Endothelial cell of umbilical vein (primary cell): ENCODE results near the gene AGK. TPM values are rescaled to one million over a fixed set of nuclear protein-coding genes. Genes with fewer than 3 reads are reported as not detected.

ENCODE experiments used
- BruUV-seq: library from RNA; stranded (reverse); fragments of 400-500 nt; replicated peaks from 2 replicates; lab custom pipeline; 2021; lab: Mats Ljungman, UMichigan
- CTCF ChIA-PET: fragments of 300-600, 350-600 bp; sonication (Branson Sonifier 250); formaldehyde crosslinking; loops from one replicate; lab custom pipeline; 2021; ENCODE audit warnings: antibody characterized with exemption, inconsistent platforms; lab: Charles Lee
- POLR2A ChIA-PET: fragments of 300-600, 350-600 bp; sonication (Branson Sonifier 250); formaldehyde crosslinking; loops from one replicate; lab custom pipeline; 2021; ENCODE audit warnings: antibody characterized with exemption, inconsistent platforms; lab: Charles Lee
- DNase-seq: peaks from one replicate; pipeline ENCODE4 v3.0.0-alpha.2; 2011; ENCODE audit warnings: low read depth, low spot score
- FAIRE-seq: peaks from 2 replicates; lab custom pipeline; 2011; peaks lifted over from hg19 to GRCh38; lab: Jason Lieb, UNC
- H2AFZ ChIP-seq: 2 replicates; pipeline ENCODE4 v1.6.0; 2012; ENCODE audit warnings: low read depth, low read length, control low read depth, inconsistent platforms
- H3K27ac ChIP-seq: 2 replicates; pipeline ENCODE4 v1.5.1; 2011; ENCODE audit warnings: low read depth, mild to moderate bottlenecking, control low read depth, low read length, moderate library complexity; ENCODE audit not compliant: insufficient read depth
- H3K27me3 ChIP-seq, 2 experiments: 2 replicates each; pipeline versions ENCODE4 v1.6.0 to v1.6.1; 2011; ENCODE audit warnings: low read length in 2 of 2, mixed read lengths in 1 of 2; ENCODE audit not compliant: control insufficient read depth in 2 of 2, insufficient read depth in 2 of 2
- H3K36me3 ChIP-seq, 2 experiments: 2 replicates in 1 of 2; 3 replicates in 1 of 2; pipeline ENCODE4 v1.5.1; 2011; ENCODE audit warnings: low read length in 2 of 2, mild to moderate bottlenecking in 1 of 2, moderate library complexity in 1 of 2; ENCODE audit not compliant: control insufficient read depth in 2 of 2, insufficient read depth in 2 of 2; ENCODE audit errors: extremely low read depth in 1 of 2
- H3K4me1 ChIP-seq: 3 replicates; pipeline ENCODE4 v1.5.1; 2011; ENCODE audit warnings: mild to moderate bottlenecking, low read length; ENCODE audit not compliant: control insufficient read depth, insufficient read depth; ENCODE audit errors: extremely low read depth
- H3K4me2 ChIP-seq: 2 replicates; pipeline ENCODE4 v1.6.1; 2011; ENCODE audit warnings: low read length, control low read depth, mixed read lengths; ENCODE audit not compliant: insufficient read depth
- H3K4me3 ChIP-seq, 3 experiments: fragments of 200-600 bp in 1 of 3; sonication (generic), shearing (Covaris generic) in 1 of 3; replicated peaks in 1 of 3; 2 replicates each; pipeline ENCODE4 v1.5.1; 2011 to 2016; ENCODE audit warnings: control low read depth in 3 of 3, low read length in 3 of 3, mild to moderate bottlenecking in 2 of 3, inconsistent platforms in 1 of 3, low read depth in 1 of 3, moderate library complexity in 1 of 3; ENCODE audit not compliant: insufficient read depth in 1 of 3
- H3K79me2 ChIP-seq: 2 replicates; pipeline ENCODE4 v1.6.0; 2012; ENCODE audit warnings: low read length, inconsistent platforms; ENCODE audit not compliant: control insufficient read depth, insufficient read depth
- H3K9ac ChIP-seq: replicated peaks from 2 replicates; pipeline ENCODE3; 2011; ENCODE audit warnings: low read length, control low read depth; ENCODE audit not compliant: insufficient read depth; ENCODE audit errors: extremely low read depth
- H3K9me1 ChIP-seq: replicated peaks from 3 replicates; pipeline ENCODE4 v1.6.0; 2011; ENCODE audit warnings: mild to moderate bottlenecking, low read length; ENCODE audit not compliant: control insufficient read depth, insufficient read depth; ENCODE audit errors: extremely low read depth
- H3K9me3 ChIP-seq: replicated peaks from 2 replicates; pipeline ENCODE4 v1.5.1; 2012; ENCODE audit warnings: low read length, inconsistent platforms; ENCODE audit not compliant: control insufficient read depth, insufficient read depth
- H4K20me1 ChIP-seq: replicated peaks from 2 replicates; pipeline ENCODE3; 2011; ENCODE audit warnings: mild to moderate bottlenecking, low read length; ENCODE audit not compliant: control insufficient read depth, insufficient read depth; ENCODE audit errors: extremely low read depth
- GATA2 ChIP-seq: IDR thresholded peaks from 2 replicates; pipeline ENCODE4 v1.7.0; 2011; ENCODE audit warnings: low read depth, mild to moderate bottlenecking, moderate library complexity, mixed read lengths, low read length; ENCODE audit not compliant: insufficient read length, insufficient read depth
- MYC ChIP-seq: IDR thresholded peaks from one replicate; pipeline ENCODE4 v1.6.1; 2011; ENCODE audit warnings: mild to moderate bottlenecking, low read depth, low read length
- dilution Hi-C: fragments of 300-500 bp; cut with MboI; formaldehyde crosslinking; loops from one replicate; pipeline ENCODE4 v1.15.0; 2019; ENCODE audit warnings: low sequenced_read_pairs; ENCODE audit not compliant: extremely low pct_ligation_motif_present
- intact Hi-C: fragments of 100-400 bp; cut with micrococcal nuclease; formaldehyde crosslinking; loops from one replicate; pipeline ENCODE4 v1.10.0; 2022
- polyA plus RNA-seq, 4 experiments: library from polyadenylated mRNA; depleted of rRNA in 3 of 4; stranded (reverse) in 3 of 4; unstranded in 1 of 4; fragments of >200 nt; gene quantifications; 2 replicates each; pipeline versions ENCODE4 v1.2.1 to v1.2.3, GENCODE V29; 2011 to 2012; ENCODE audit warnings: missing spikeins in 1 of 4
- total RNA-seq: library from RNA; stranded (reverse); gene quantifications from 2 replicates; pipeline ENCODE4 v1.2.3, GENCODE V29; 2021
- TF ChIP-seq, protein P1 (sequence below), 2 donors: IDR thresholded peaks; 1 replicate in 1 of 2; 2 replicates in 1 of 2; pipeline ENCODE4 v1.5.1; 2011; ENCODE audit warnings: low read length in 2 of 2, mild to moderate bottlenecking in 2 of 2, moderate library complexity in 2 of 2, control low read depth in 1 of 2, inconsistent platforms in 1 of 2, low read depth in 1 of 2; ENCODE audit not compliant: insufficient read depth in 1 of 2; ENCODE audit errors: extremely low read depth in 1 of 2

Gene AGK
- total and polyA plus RNA-seq, 2 donors (not counting 3 experiments of a cell fraction or from before 2014, with no cell fraction given), result 23.6 to 34.3 TPM

- ChIA-PET POLR2A (interaction anchor here (1.1 kb wide), 1 partner anchor 63 kb away, joined by 3 read pairs; the partner anchor contains the start of gene SSBP1), CTCF (interaction anchor here (0.8 to 4.1 kb wide), 13 partner anchors 15 to 141 kb away, joined by 3 to 75 read pairs (median 6); partner anchors contain the start of genes SSBP1 and WEE2)
- dilution Hi-C loops (no loop called here), intact Hi-C loops (loop anchor here (1.0 to 10.0 kb wide), 8 partner anchors 11 to 1630 kb away; partner anchors contain the start of genes AGK and SSBP1)
- BruUV-seq, result TSS peak; percentile 86
- Histone ChIP-seq H2AFZ (no peak overlapping the region), H3K9me3 (no peaks in the 10 kb centered on the region), H3K4me2 (peak overlapping the region; percentile 62), H3K27me3 (no peaks in the 10 kb centered on the region), H3K4me1 (peaks cover 32% of the 10 kb centered on the region), H3K9ac (peak overlapping the region; percentile 84), H3K27ac (peak overlapping the region; percentile 99), H3K4me3 (peak overlapping the region in 1 of 3 experiments; percentile 34), H3K9me1 (no peaks in the 10 kb centered on the region), H3K79me2 (no peaks in the 10 kb centered on the region), H3K36me3 (no peaks in the 10 kb centered on the region), H4K20me1 (no peaks in the 10 kb centered on the region)
- DNase-seq (no peak), FAIRE-seq (no peak)
- TF ChIP-seq, protein P1, sequence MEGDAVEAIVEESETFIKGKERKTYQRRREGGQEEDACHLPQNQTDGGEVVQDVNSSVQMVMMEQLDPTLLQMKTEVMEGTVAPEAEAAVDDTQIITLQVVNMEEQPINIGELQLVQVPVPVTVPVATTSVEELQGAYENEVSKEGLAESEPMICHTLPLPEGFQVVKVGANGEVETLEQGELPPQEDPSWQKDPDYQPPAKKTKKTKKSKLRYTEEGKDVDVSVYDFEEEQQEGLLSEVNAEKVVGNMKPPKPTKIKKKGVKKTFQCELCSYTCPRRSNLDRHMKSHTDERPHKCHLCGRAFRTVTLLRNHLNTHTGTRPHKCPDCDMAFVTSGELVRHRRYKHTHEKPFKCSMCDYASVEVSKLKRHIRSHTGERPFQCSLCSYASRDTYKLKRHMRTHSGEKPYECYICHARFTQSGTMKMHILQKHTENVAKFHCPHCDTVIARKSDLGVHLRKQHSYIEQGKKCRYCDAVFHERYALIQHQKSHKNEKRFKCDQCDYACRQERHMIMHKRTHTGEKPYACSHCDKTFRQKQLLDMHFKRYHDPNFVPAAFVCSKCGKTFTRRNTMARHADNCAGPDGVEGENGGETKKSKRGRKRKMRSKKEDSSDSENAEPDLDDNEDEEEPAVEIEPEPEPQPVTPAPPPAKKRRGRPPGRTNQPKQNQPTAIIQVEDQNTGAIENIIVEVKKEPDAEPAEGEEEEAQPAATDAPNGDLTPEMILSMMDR (IDR thresholded peaks at IDR 0.05; ENCODE audit: extremely low read depth in 1 of 2, insufficient read depth in 1 of 2, low read depth in 1 of 2, low read length in 2 of 2), result peak; percentile 66 to 70
- TF ChIP-seq MYC, result no peak
- TF ChIP-seq GATA2, result peak; percentile 2
Measured at GRCh38 chr7:141674702-141675101, 123.5 kb downstream of the AGK start.
